HepG2 (cell line): ENCODE results near the gene NEURL4. TPM values are rescaled to one million over a fixed set of nuclear protein-coding genes. Genes with fewer than 3 reads are reported as not detected.

Source experiments
- ARNTL ChIP-seq: sonication (generic); formaldehyde crosslinking; IDR thresholded peaks from 2 replicates; pipeline ENCODE4 v1.4.0; 2020; ENCODE audit warnings: mild to moderate bottlenecking, missing genetic modification reagents
- HHEX ChIP-seq: IDR thresholded peaks from 2 replicates; pipeline ENCODE4 v1.6.1; 2016; ENCODE audit warnings: control low read depth
- KDM3A ChIP-seq: IDR thresholded peaks from 2 replicates; pipeline ENCODE4 v1.6.1; 2018; ENCODE audit warnings: low read depth, missing compliant biosample characterization
- KLF15 ChIP-seq: sonication (generic); formaldehyde crosslinking; IDR thresholded peaks from 2 replicates; pipeline ENCODE4 v1.8.1; 2023; ENCODE audit warnings: borderline replicate concordance, mild to moderate bottlenecking, inconsistent platforms, missing genetic modification reagents, mixed read lengths
- LRRFIP1 ChIP-seq: sonication (generic); formaldehyde crosslinking; conservative IDR thresholded peaks from 2 replicates; pipeline ENCODE4 v1.4.0; 2020; ENCODE audit warnings: missing genetic modification reagents
- NFIC ChIP-seq: IDR thresholded peaks from 2 replicates; pipeline ENCODE4 v1.6.1; 2012; ENCODE audit warnings: mild to moderate bottlenecking, low read length, inconsistent platforms
- PHF20 ChIP-seq: sonication (generic); formaldehyde crosslinking; IDR thresholded peaks from 2 replicates; pipeline ENCODE4 v1.5.0; 2020; ENCODE audit warnings: mild to moderate bottlenecking, missing genetic modification reagents
- RFX5 ChIP-seq: IDR thresholded peaks from 2 replicates; pipeline ENCODE4 v1.6.1; 2011; ENCODE audit warnings: low read depth, low read length, improper control_type of control experiment
- SATB2 ChIP-seq: sonication (generic); formaldehyde crosslinking; IDR thresholded peaks from 2 replicates; pipeline ENCODE4 v1.5.0; 2020; ENCODE audit warnings: missing genetic modification reagents
- TOPORS ChIP-seq: sonication (generic); formaldehyde crosslinking; IDR thresholded peaks from 2 replicates; pipeline ENCODE4 v1.8.0; 2023; ENCODE audit warnings: mild to moderate bottlenecking, missing genetic modification reagents
- TRIM24 ChIP-seq: sonication (generic); formaldehyde crosslinking; IDR thresholded peaks from 2 replicates; pipeline ENCODE4 v1.8.0; 2022; ENCODE audit warnings: mild to moderate bottlenecking, missing genetic modification reagents
- ZBTB40 ChIP-seq, 2 experiments: fragments of 450-650 bp in 1 of 2; sonication (generic) in 1 of 2; formaldehyde crosslinking in 1 of 2; IDR thresholded peaks; 2 replicates each; pipeline versions ENCODE4 v1.6.1 to v1.8.0; 2016 to 2022; ENCODE audit warnings: antibody characterized with exemption in 1 of 2, mild to moderate bottlenecking in 1 of 2, missing genetic modification reagents in 1 of 2
- ZFP36 ChIP-seq: fragments of 150-350 bp; IDR thresholded peaks from 2 replicates; pipeline ENCODE4 v1.6.1; 2018; ENCODE audit warnings: borderline replicate concordance, low read length, low read depth; ENCODE audit not compliant: partially characterized antibody
- ZNF335 ChIP-seq: sonication (generic); formaldehyde crosslinking; IDR thresholded peaks from 2 replicates; pipeline ENCODE4 v1.4.0; 2020; ENCODE audit warnings: missing genetic modification reagents
- ZNF558 ChIP-seq: sonication (generic); formaldehyde crosslinking; IDR thresholded peaks from 2 replicates; pipeline ENCODE4 v1.9.0; 2022; ENCODE audit warnings: mild to moderate bottlenecking, missing genetic modification reagents, borderline replicate concordance
- ZSCAN21 ChIP-seq: sonication (generic); formaldehyde crosslinking; IDR thresholded peaks from 2 replicates; pipeline ENCODE4 v1.8.0; 2022; ENCODE audit warnings: mild to moderate bottlenecking, missing genetic modification reagents, moderate library complexity, borderline replicate concordance
- polyA plus RNA-seq, 8 experiments: library from polyadenylated mRNA; depleted of rRNA in 3 of 8; stranded (reverse) in 7 of 8; unstranded in 1 of 8; fragments of >200 nt; fragmentation: Illumina TruSeq in 4 of 8; extraction: Trizol in 4 of 8; gene quantifications; 2 replicates each; pipeline versions ENCODE4 v1.2.1 to v1.2.3, GENCODE V29; 2011 to 2016; ENCODE audit warnings: low read depth in 4 of 8, missing spikeins in 1 of 8, mixed read lengths in 1 of 8; ENCODE audit not compliant: insufficient read depth in 1 of 8
- total RNA-seq, 5 experiments: library from RNA; depleted of rRNA; stranded (reverse); fragments of >200 nt; fragmentation: Illumina TruSeq; extraction: Trizol; gene quantifications; 2 replicates each; pipeline ENCODE4 v1.2.3, GENCODE V29; 2016; ENCODE audit warnings: low read depth in 1 of 5
- TF ChIP-seq, protein P1 (sequence below): sonication (generic); formaldehyde crosslinking; IDR thresholded peaks from 2 replicates; pipeline ENCODE4 v1.4.0; 2020; ENCODE audit warnings: missing genetic modification reagents

Gene NEURL4
- total and polyA plus RNA-seq, 2 of the 13 experiments (the other 11 are each of a cell fraction or from before 2014, with no cell fraction given) = 14.8 to 15.7 TPM

DNA sequence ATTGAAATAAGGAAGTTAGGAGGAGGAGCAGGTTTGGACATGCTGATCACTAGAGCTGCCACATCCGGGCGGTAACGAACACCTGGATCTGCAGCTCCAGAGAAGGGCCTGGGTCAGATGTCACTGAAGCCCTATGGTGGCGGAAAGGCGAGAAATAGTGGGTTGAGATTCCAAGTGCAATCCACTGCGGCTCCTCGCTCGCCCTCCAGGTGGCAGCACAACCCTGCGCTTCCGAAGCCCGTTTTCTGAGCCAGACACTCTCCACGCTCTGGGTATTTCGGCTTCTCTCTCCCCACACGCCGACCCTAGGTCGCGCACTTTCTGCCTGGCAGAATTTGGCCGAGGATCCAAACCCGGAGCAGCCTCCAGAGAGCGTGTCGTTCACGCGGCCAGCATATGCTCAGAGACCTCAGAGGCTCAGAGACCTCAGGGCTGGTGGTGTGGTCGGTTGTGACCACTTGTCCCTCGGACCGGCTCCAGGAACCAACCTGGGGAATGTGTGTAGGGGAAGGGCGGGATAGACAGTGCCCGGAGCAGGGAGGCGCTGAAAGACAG is 48.5 kb downstream of the NEURL4 start (continued):
- TF ChIP-seq NFIC (no peak), LRRFIP1 (CRISPR knock-in tag) (no peak), ZSCAN21 (CRISPR knock-in tag) (peak; percentile 79; the same call in 1 of the 2 replicates), KLF15 (CRISPR knock-in tag) (no peak), PHF20 (CRISPR knock-in tag) (no peak), ZNF558 (CRISPR knock-in tag) (no peak; the same call in 1 of the 2 replicates), TRIM24 (no peak), HHEX (no peak), ZNF335 (CRISPR knock-in tag) (no peak), KDM3A (CRISPR knock-in tag) (peak; percentile 33; the same call in 1 of the 2 replicates), TOPORS (no peak), ARNTL (CRISPR knock-in tag) (no peak), RFX5 (no peak), ZFP36 (no peak), SATB2 (no peak), ZBTB40 (IDR thresholded peaks at IDR 0.05) (no peak), ZBTB40 (CRISPR knock-in tag; IDR thresholded peaks at IDR 0.05) (no peak)
- TF ChIP-seq, protein P1, sequence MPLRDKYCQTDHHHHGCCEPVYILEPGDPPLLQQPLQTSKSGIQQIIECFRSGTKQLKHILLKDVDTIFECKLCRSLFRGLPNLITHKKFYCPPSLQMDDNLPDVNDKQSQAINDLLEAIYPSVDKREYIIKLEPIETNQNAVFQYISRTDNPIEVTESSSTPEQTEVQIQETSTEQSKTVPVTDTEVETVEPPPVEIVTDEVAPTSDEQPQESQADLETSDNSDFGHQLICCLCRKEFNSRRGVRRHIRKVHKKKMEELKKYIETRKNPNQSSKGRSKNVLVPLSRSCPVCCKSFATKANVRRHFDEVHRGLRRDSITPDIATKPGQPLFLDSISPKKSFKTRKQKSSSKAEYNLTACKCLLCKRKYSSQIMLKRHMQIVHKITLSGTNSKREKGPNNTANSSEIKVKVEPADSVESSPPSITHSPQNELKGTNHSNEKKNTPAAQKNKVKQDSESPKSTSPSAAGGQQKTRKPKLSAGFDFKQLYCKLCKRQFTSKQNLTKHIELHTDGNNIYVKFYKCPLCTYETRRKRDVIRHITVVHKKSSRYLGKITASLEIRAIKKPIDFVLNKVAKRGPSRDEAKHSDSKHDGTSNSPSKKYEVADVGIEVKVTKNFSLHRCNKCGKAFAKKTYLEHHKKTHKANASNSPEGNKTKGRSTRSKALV (CRISPR knock-in tag) = no peak; the same call in 1 of the 2 replicates
